Measurements from ENCODE around the gene MICU1. TPM values are rescaled to one million over a fixed set of nuclear protein-coding genes. Genes with fewer than 3 reads are reported as not detected.

Gene MICU1
- total and polyA plus RNA-seq, 2 experiments from 2014 or later, result 27.5 to 52.3 TPM

DNA sequence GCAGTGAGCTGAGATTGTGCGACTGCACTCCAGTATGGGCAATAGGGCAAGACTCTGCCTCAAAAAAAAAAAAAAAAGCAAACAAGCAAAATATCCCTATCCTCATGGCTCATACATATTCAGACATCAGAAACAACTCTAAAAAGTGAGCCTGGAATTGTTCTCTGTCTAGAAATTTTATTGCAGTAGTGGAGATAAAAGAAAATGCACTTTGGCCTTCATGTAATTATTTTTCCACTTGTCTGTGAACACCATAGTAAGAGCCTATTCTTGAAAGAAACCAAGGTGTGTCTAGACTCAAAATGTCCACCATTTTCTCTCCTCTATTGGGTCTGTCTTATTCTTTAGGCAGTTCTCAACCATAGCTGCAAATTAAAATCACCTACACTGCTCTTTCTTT is 35.6 kb upstream of the MICU1 start (continued):
- TF ChIP-seq, protein P1, sequence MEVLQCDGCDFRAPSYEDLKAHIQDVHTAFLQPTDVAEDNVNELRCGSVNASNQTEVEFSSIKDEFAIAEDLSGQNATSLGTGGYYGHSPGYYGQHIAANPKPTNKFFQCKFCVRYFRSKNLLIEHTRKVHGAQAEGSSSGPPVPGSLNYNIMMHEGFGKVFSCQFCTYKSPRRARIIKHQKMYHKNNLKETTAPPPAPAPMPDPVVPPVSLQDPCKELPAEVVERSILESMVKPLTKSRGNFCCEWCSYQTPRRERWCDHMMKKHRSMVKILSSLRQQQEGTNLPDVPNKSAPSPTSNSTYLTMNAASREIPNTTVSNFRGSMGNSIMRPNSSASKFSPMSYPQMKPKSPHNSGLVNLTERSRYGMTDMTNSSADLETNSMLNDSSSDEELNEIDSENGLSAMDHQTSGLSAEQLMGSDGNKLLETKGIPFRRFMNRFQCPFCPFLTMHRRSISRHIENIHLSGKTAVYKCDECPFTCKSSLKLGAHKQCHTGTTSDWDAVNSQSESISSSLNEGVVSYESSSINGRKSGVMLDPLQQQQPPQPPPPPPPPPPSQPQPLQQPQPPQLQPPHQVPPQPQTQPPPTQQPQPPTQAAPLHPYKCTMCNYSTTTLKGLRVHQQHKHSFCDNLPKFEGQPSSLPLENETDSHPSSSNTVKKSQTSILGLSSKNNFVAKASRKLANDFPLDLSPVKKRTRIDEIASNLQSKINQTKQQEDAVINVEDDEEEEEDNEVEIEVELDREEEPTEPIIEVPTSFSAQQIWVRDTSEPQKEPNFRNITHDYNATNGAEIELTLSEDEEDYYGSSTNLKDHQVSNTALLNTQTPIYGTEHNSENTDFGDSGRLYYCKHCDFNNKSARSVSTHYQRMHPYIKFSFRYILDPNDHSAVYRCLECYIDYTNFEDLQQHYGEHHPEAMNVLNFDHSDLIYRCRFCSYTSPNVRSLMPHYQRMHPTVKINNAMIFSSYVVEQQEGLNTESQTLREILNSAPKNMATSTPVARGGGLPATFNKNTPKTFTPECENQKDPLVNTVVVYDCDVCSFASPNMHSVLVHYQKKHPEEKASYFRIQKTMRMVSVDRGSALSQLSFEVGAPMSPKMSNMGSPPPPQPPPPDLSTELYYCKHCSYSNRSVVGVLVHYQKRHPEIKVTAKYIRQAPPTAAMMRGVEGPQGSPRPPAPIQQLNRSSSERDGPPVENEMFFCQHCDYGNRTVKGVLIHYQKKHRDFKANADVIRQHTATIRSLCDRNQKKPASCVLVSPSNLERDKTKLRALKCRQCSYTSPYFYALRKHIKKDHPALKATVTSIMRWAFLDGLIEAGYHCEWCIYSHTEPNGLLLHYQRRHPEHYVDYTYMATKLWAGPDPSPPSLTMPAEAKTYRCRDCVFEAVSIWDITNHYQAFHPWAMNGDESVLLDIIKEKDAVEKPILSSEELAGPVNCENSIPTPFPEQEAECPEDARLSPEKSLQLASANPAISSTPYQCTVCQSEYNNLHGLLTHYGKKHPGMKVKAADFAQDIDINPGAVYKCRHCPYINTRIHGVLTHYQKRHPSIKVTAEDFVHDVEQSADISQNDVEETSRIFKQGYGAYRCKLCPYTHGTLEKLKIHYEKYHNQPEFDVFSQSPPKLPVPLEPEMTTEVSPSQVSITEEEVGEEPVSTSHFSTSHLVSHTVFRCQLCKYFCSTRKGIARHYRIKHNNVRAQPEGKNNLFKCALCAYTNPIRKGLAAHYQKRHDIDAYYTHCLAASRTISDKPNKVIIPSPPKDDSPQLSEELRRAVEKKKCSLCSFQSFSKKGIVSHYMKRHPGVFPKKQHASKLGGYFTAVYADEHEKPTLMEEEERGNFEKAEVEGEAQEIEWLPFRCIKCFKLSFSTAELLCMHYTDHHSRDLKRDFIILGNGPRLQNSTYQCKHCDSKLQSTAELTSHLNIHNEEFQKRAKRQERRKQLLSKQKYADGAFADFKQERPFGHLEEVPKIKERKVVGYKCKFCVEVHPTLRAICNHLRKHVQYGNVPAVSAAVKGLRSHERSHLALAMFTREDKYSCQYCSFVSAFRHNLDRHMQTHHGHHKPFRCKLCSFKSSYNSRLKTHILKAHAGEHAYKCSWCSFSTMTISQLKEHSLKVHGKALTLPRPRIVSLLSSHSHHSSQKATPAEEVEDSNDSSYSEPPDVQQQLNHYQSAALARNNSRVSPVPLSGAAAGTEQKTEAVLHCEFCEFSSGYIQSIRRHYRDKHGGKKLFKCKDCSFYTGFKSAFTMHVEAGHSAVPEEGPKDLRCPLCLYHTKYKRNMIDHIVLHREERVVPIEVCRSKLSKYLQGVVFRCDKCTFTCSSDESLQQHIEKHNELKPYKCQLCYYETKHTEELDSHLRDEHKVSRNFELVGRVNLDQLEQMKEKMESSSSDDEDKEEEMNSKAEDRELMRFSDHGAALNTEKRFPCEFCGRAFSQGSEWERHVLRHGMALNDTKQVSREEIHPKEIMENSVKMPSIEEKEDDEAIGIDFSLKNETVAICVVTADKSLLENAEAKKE (CRISPR knock-in tag; IDR thresholded peaks at IDR 0.05), result no peak
- TF ChIP-seq JUNB (IDR thresholded peaks at IDR 0.05; ENCODE audit: unreplicated experiment) (no peak), CREB1 (CRISPR knock-in tag; IDR thresholded peaks at IDR 0.05; ENCODE audit: low read depth) (no peak), STAT1 (IDR thresholded peaks at IDR 0.05; ENCODE audit: unreplicated experiment) (no peak), EZH2 (IDR thresholded peaks at IDR 0.05; ENCODE audit: low read depth, unreplicated experiment) (no peak)
- TF ChIP-seq, protein P2, sequence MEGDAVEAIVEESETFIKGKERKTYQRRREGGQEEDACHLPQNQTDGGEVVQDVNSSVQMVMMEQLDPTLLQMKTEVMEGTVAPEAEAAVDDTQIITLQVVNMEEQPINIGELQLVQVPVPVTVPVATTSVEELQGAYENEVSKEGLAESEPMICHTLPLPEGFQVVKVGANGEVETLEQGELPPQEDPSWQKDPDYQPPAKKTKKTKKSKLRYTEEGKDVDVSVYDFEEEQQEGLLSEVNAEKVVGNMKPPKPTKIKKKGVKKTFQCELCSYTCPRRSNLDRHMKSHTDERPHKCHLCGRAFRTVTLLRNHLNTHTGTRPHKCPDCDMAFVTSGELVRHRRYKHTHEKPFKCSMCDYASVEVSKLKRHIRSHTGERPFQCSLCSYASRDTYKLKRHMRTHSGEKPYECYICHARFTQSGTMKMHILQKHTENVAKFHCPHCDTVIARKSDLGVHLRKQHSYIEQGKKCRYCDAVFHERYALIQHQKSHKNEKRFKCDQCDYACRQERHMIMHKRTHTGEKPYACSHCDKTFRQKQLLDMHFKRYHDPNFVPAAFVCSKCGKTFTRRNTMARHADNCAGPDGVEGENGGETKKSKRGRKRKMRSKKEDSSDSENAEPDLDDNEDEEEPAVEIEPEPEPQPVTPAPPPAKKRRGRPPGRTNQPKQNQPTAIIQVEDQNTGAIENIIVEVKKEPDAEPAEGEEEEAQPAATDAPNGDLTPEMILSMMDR (conservative IDR thresholded peaks at IDR 0.05; ENCODE audit: low read depth in 2 of 2), result no peak

DNA sequence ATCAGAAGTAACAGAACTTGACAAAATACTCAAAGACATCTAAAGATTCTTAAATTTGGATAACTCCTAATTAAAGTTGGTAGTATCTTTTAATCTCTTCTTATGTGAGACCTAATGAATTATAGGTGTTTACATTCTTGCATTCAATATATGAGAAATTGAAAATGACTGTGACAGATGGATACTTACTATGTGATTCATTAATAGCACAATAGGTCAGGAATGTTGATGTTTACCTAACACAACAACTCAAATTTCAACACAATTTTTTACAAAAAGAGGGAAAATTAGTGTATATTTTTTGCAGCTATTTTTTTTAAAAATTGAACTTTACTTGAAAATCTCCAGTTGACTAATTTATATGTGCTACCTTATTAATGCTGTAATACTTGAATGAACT is 34.3 kb upstream of the MICU1 start:
- H3K9me2 ChIP-seq (ENCODE audit: insufficient read depth), result no peaks in the 10 kb centered on the region
- Mint-ChIP-seq H3K4me1 (peaks cover 5% of the 10 kb centered on the region; the same call in 2 of the 3 replicates), H3K4me3 (no peak overlapping the region), H3K36me3 (ENCODE audit: low read depth) (no peaks in the 10 kb centered on the region), H3K27me3 (ENCODE audit: insufficient read depth, low read depth, poor library complexity) (peaks cover 3% of the 10 kb centered on the region), H3K27ac (no peak overlapping the region), H3K9me3 (no peaks in the 10 kb centered on the region)
- no peaks in the 10 kb centered on the region for H3K36me3 ChIP-seq (ENCODE audit: insufficient read depth)
- 0 out of 2 replicates have a peak, but pooled peaks cover 5% of the 10 kb centered on the region for H3F3A ChIP-seq (replicated peaks; ENCODE audit: low read depth)
- no peak for DNase-seq (ENCODE audit: low spot score)
- no peak overlapping the region for H3K4me2 ChIP-seq
- no peak overlapping the region for H3K4me3 ChIP-seq
- H3K27ac ChIP-seq (ENCODE audit: low read depth), result no peak overlapping the region
- H4K20me1 ChIP-seq (replicated peaks; ENCODE audit: insufficient read depth), result no peaks in the 10 kb centered on the region
- H3K79me2 ChIP-seq (replicated peaks; ENCODE audit: insufficient read depth), result no peaks in the 10 kb centered on the region
- no peaks in the 10 kb centered on the region for H3K27me3 ChIP-seq (ENCODE audit: insufficient read depth)
- H3K4me1 ChIP-seq (ENCODE audit: insufficient read depth), result peaks cover 11% of the 10 kb centered on the region; the same call in 1 of the 2 replicates
- ATAC-seq, result no peak
- no peak overlapping the region for H2AFZ ChIP-seq
- TF ChIP-seq CREB1 (CRISPR knock-in tag; IDR thresholded peaks at IDR 0.05; ENCODE audit: low read depth) (no peak), NANOG (IDR thresholded peaks at IDR 0.05; ENCODE audit: borderline replicate concordance) (no peak), ZNF114 (CRISPR knock-in tag; IDR thresholded peaks at IDR 0.05) (no peak), ZNF331 (CRISPR knock-in tag; IDR thresholded peaks at IDR 0.05; ENCODE audit: low read depth) (no peak), POLR2AphosphoS5 (IDR thresholded peaks at IDR 0.05; ENCODE audit: low read depth) (no peak)
- TF ChIP-seq, protein P3, sequence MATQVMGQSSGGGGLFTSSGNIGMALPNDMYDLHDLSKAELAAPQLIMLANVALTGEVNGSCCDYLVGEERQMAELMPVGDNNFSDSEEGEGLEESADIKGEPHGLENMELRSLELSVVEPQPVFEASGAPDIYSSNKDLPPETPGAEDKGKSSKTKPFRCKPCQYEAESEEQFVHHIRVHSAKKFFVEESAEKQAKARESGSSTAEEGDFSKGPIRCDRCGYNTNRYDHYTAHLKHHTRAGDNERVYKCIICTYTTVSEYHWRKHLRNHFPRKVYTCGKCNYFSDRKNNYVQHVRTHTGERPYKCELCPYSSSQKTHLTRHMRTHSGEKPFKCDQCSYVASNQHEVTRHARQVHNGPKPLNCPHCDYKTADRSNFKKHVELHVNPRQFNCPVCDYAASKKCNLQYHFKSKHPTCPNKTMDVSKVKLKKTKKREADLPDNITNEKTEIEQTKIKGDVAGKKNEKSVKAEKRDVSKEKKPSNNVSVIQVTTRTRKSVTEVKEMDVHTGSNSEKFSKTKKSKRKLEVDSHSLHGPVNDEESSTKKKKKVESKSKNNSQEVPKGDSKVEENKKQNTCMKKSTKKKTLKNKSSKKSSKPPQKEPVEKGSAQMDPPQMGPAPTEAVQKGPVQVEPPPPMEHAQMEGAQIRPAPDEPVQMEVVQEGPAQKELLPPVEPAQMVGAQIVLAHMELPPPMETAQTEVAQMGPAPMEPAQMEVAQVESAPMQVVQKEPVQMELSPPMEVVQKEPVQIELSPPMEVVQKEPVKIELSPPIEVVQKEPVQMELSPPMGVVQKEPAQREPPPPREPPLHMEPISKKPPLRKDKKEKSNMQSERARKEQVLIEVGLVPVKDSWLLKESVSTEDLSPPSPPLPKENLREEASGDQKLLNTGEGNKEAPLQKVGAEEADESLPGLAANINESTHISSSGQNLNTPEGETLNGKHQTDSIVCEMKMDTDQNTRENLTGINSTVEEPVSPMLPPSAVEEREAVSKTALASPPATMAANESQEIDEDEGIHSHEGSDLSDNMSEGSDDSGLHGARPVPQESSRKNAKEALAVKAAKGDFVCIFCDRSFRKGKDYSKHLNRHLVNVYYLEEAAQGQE (IDR thresholded peaks at IDR 0.05; ENCODE audit: unreplicated experiment), result no peak

Data from GM23338 (cell line).